ENCODE data around the gene ATP8B4. TPM values are rescaled to one million over a fixed set of nuclear protein-coding genes. Genes with fewer than 3 reads are reported as not detected.

The ATP8B4 gene
- total and polyA plus RNA-seq, 2 donors (not counting 3 experiments of a cell fraction or from before 2014, with no cell fraction given), result not detected

- Histone ChIP-seq H2AFZ (ENCODE audit: low read depth, low read length) (no peak overlapping the region), H3K4me1 (ENCODE audit: control insufficient read depth, extremely low read depth, insufficient read depth, low read length) (no peaks in the 10 kb centered on the region), H3K27ac (ENCODE audit: insufficient read depth, low read depth, low read length) (no peak overlapping the region), H4K20me1 (replicated peaks; ENCODE audit: control insufficient read depth, extremely low read depth, insufficient read depth, low read length) (no peaks in the 10 kb centered on the region), H3K4me2 (ENCODE audit: insufficient read depth, low read length) (no peak overlapping the region), H3K9me3 (replicated peaks; ENCODE audit: control insufficient read depth, insufficient read depth, low read length) (no peaks in the 10 kb centered on the region), H3K4me3 (replicated peaks in 1 of 3; ENCODE audit: insufficient read depth in 1 of 3, low read depth in 1 of 3, low read length in 3 of 3) (no peak overlapping the region), H3K9me1 (replicated peaks; ENCODE audit: control insufficient read depth, extremely low read depth, insufficient read depth, low read length) (no peaks in the 10 kb centered on the region), H3K9ac (replicated peaks; ENCODE audit: extremely low read depth, insufficient read depth, low read length) (no peak overlapping the region), H3K79me2 (ENCODE audit: control insufficient read depth, insufficient read depth, low read length) (no peaks in the 10 kb centered on the region), H3K27me3 (ENCODE audit: control insufficient read depth in 2 of 2, insufficient read depth in 2 of 2, low read length in 2 of 2) (no peaks in the 10 kb centered on the region), H3K36me3 (ENCODE audit: control insufficient read depth in 2 of 2, extremely low read depth in 1 of 2, insufficient read depth in 2 of 2, low read length in 2 of 2) (no peaks in the 10 kb centered on the region)
- intact Hi-C loops (cut with micrococcal nuclease), result no loop called here
- FAIRE-seq (no peak), DNase-seq (ENCODE audit: low read depth, low spot score) (no peak)
- ChIA-PET POLR2A (interaction anchor here (0.7 kb wide), 1 partner anchor 42 kb away, joined by 3 read pairs; no protein-coding TSS in a partner anchor), CTCF (no interaction called here)
- dilution Hi-C loops (cut with MboI; ENCODE audit: extremely low pct_ligation_motif_present, low sequenced_read_pairs), result no loop called here
- no peak for TF ChIP-seq POLR2A (IDR thresholded peaks at IDR 0.05; ENCODE audit: low read depth, low read length)
- TF ChIP-seq POLR2AphosphoS5 (IDR thresholded peaks at IDR 0.05; ENCODE audit: insufficient read depth, low read depth, low read length), result no peak
- no peak for TF ChIP-seq CTCF (IDR thresholded peaks at IDR 0.05; ENCODE audit: extremely low read depth in 1 of 2, insufficient read depth in 1 of 2, low read depth in 1 of 2, low read length in 2 of 2)
- no peak for TF ChIP-seq GATA2 (IDR thresholded peaks at IDR 0.05; ENCODE audit: insufficient read depth, insufficient read length, low read depth, low read length)
- TF ChIP-seq MAX (IDR thresholded peaks at IDR 0.05; ENCODE audit: insufficient read depth, insufficient read length), result no peak
- no peak for TF ChIP-seq EZH2 (IDR thresholded peaks at IDR 0.05; ENCODE audit: borderline replicate concordance, low read depth, low read length, severe bottlenecking)
- TF ChIP-seq FOS (IDR thresholded peaks at IDR 0.05; ENCODE audit: borderline replicate concordance, insufficient read depth, low read length), result no peak
- no peak for TF ChIP-seq JUN (IDR thresholded peaks at IDR 0.05; ENCODE audit: borderline replicate concordance, insufficient read depth, insufficient read length, low read depth)
- no peak for TF ChIP-seq MYC (IDR thresholded peaks at IDR 0.05; ENCODE audit: low read depth, low read length)
- BruUV-seq (replicated peaks), result no TSS peak
Observed at GRCh38 chr15:49842031-49842730, 276.9 kb downstream of the ATP8B4 start.

Data from endothelial cell of umbilical vein (primary cell).